ENCODE data around the gene TOX3.

The TOX3 gene

DNA sequence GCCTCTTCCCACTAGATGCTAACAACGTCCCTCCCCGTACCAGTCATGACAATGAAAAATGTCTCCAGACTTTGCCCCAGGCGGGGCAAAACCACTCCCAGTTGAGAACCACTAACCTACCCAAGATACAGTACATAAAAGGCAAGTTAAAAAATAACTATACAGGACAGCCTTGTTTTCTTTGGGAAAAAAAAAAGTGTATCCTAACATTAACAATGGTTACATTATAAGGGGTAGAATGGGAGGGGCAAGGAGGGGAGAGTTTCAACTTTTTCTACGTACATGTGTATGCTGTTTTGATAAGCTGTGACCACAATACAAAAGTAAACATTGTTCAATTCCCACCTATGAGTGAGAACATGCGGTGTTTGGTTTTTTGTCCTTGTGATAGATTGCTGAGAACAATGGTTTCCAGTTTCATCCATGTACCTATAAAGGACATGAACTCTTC is 94.9 kb downstream of the TOX3 start:
- Histone ChIP-seq H3K9me3 (ENCODE audit: control insufficient read depth, insufficient read depth, low read length) (no peaks in the 10 kb centered on the region), H3K27ac (ENCODE audit: low read depth, low read length) (no peak overlapping the region), H3K27me3 (ENCODE audit: control insufficient read depth, insufficient read depth, low read length) (no peaks in the 10 kb centered on the region), H3K36me3 (ENCODE audit: control insufficient read depth, insufficient read depth, low read length) (peaks cover 24% of the 10 kb centered on the region), H3K9ac (ENCODE audit: low read depth, low read length) (no peak overlapping the region), H3K4me1 (ENCODE audit: control insufficient read depth, insufficient read depth, low read length) (peaks cover 21% of the 10 kb centered on the region), H3K4me3 (ENCODE audit: low read depth, low read length) (no peak overlapping the region)

DNA sequence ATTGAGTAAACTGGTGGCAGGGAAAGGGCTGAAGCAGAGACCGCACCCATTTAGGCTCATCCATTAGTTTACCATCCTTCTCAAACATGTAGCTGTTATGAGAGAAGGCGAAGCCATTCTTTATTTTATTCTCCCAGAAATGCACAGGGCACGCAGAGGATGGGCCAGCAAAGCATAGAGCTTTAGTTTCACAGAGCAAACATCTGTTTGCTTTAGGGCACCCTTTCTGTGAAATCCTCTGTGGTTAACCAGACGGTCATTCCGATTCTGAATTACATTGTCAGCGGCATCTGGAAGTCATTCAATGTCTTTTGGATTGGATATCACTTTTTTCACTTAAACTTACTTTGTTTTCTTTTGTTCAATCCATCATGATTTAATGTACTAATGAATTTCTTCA is 96.0 kb downstream of the TOX3 start:
- H3K9me3 ChIP-seq (ENCODE audit: control insufficient read depth, insufficient read depth, low read length), result no peaks in the 10 kb centered on the region
- H3K4me3 ChIP-seq (ENCODE audit: low read depth, low read length), result no peak overlapping the region
- H3K4me1 ChIP-seq (ENCODE audit: control insufficient read depth, insufficient read depth, low read length), result peaks cover 25% of the 10 kb centered on the region
- H3K27me3 ChIP-seq (ENCODE audit: control insufficient read depth, insufficient read depth, low read length), result no peaks in the 10 kb centered on the region
- peaks cover 24% of the 10 kb centered on the region for H3K36me3 ChIP-seq (ENCODE audit: control insufficient read depth, insufficient read depth, low read length)
- no peak overlapping the region for H3K9ac ChIP-seq (ENCODE audit: low read depth, low read length)
- no peak overlapping the region for H3K27ac ChIP-seq (ENCODE audit: low read depth, low read length)

DNA sequence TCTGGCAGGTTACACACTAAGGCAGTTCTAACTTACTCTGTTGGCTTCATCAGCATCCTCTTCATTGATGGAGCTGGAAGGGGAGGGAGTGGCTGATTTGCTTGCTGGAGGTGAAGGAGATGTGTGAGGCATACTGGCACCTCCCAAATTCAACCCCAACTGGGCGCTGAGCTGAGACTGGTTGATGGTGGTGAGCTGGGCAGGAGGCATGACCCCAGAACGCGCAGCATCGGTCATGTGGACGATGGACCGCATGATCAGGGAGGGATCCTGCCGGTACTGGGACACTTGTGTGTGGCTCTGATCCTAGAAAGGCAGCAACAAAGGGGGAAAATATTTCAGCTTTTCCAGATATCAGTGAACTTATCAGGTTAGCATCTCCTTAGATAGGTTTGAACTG is 96.7 kb downstream of the TOX3 start:
- no peak overlapping the region for H3K4me3 ChIP-seq (ENCODE audit: low read depth, low read length)
- no peak overlapping the region for H3K9ac ChIP-seq (ENCODE audit: low read depth, low read length)
- H3K27me3 ChIP-seq (ENCODE audit: control insufficient read depth, insufficient read depth, low read length), result no peaks in the 10 kb centered on the region
- H3K4me1 ChIP-seq (ENCODE audit: control insufficient read depth, insufficient read depth, low read length), result peaks cover 32% of the 10 kb centered on the region
- H3K36me3 ChIP-seq (ENCODE audit: control insufficient read depth, insufficient read depth, low read length), result peaks cover 31% of the 10 kb centered on the region
- H3K27ac ChIP-seq (ENCODE audit: low read depth, low read length), result no peak overlapping the region
- no peaks in the 10 kb centered on the region for H3K9me3 ChIP-seq (ENCODE audit: control insufficient read depth, insufficient read depth, low read length)

DNA sequence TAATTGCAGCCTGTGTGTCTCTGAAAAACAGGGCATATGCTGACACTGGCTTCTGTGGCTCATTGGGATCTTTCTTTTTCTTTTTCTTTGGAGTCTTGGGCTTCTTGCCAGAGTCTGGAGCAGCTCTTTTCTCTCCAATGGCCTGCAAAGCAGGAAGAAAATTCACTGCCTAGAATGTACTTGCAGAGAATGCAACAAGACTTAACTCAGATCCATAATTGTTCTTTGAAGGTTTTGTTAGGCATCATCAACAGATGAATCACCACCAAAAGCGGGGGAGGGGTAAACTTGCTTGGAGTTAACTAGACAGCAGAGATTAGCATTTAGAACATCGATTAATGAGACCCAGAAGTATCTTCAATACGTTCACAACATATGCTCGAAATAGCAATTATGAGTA is 100.9 kb downstream of the TOX3 start:
- H3K36me3 ChIP-seq (ENCODE audit: control insufficient read depth, insufficient read depth, low read length), result peaks cover 65% of the 10 kb centered on the region
- peaks cover 35% of the 10 kb centered on the region for H3K4me1 ChIP-seq (ENCODE audit: control insufficient read depth, insufficient read depth, low read length)
- H3K27ac ChIP-seq (ENCODE audit: low read depth, low read length), result no peak overlapping the region
- H3K4me3 ChIP-seq (ENCODE audit: low read depth, low read length), result no peak overlapping the region
- H3K9ac ChIP-seq (ENCODE audit: low read depth, low read length), result no peak overlapping the region
- no peaks in the 10 kb centered on the region for H3K27me3 ChIP-seq (ENCODE audit: control insufficient read depth, insufficient read depth, low read length)
- H3K9me3 ChIP-seq (ENCODE audit: control insufficient read depth, insufficient read depth, low read length), result no peaks in the 10 kb centered on the region

DNA sequence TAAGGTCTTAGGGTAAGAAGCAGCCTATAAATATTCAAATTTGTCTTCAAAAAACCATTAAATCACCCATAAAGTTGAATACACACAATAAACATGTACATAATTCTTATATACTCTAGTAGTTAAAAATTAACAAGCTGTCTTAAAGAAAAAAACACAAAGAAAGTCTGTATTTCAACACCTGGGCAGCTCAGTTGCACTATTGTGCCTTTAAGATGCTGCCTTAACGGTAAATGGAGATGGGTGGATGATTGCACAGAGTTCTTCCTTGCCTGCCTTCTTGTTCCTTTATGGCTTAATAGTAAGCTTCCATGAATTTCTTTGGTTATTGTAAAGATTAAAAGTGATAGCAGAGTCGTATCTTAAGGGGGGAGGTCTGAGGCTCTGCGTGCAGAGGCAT is 105.1 kb downstream of the TOX3 start:
- H3K27me3 ChIP-seq (ENCODE audit: control insufficient read depth, insufficient read depth, low read length), result no peaks in the 10 kb centered on the region
- no peaks in the 10 kb centered on the region for H3K9me3 ChIP-seq (ENCODE audit: control insufficient read depth, insufficient read depth, low read length)
- H3K4me3 ChIP-seq (ENCODE audit: low read depth, low read length), result no peak overlapping the region
- H3K4me1 ChIP-seq (ENCODE audit: control insufficient read depth, insufficient read depth, low read length), result peaks cover 25% of the 10 kb centered on the region
- H3K27ac ChIP-seq (ENCODE audit: low read depth, low read length), result no peak overlapping the region
- no peak overlapping the region for H3K9ac ChIP-seq (ENCODE audit: low read depth, low read length)
- peaks cover 78% of the 10 kb centered on the region for H3K36me3 ChIP-seq (ENCODE audit: control insufficient read depth, insufficient read depth, low read length)

DNA sequence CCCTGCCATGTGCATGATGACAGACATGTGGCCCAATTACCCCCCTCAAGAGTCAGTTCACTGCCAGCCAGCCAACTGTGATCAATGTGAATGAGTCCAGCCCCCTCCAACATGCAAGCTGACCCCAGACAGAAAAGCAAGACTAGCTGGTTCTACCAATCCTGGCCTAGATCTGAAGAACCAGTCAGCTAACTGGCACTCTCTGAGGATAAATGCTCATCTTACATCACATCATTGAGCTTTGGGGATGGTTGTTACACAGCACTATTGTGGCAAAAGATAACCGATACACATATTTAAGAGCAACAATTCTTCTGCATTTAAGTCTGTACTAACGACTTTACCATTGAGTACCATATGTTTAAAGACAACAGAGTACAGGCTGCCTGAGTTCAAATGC is 106.7 kb downstream of the TOX3 start:
- H3K27ac ChIP-seq (ENCODE audit: low read depth, low read length), result no peak overlapping the region
- peaks cover 20% of the 10 kb centered on the region for H3K4me1 ChIP-seq (ENCODE audit: control insufficient read depth, insufficient read depth, low read length)
- H3K9me3 ChIP-seq (ENCODE audit: control insufficient read depth, insufficient read depth, low read length), result no peaks in the 10 kb centered on the region
- no peak overlapping the region for H3K4me3 ChIP-seq (ENCODE audit: low read depth, low read length)
- no peaks in the 10 kb centered on the region for H3K27me3 ChIP-seq (ENCODE audit: control insufficient read depth, insufficient read depth, low read length)
- no peak overlapping the region for H3K9ac ChIP-seq (ENCODE audit: low read depth, low read length)
- peaks cover 71% of the 10 kb centered on the region for H3K36me3 ChIP-seq (ENCODE audit: control insufficient read depth, insufficient read depth, low read length)

DNA sequence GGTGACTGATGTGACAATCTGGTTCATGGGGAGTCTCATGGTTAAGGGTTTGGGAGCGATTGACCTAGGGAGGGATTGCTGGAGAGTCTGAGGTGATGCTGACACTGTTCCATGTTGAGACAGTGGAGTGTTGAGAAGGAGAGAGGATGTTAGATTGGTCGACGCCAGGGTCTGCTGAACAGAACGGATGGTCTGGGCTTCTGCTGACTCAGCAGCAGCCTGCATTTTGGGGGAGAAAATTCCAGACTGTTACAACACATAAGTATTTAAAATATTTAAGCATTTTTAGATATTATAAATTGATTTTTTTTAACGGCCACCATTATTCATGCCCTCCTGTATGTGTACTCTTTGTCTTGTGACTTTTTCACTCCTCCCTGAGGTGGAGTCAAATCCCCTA is 107.2 kb downstream of the TOX3 start:
- no peaks in the 10 kb centered on the region for H3K27me3 ChIP-seq (ENCODE audit: control insufficient read depth, insufficient read depth, low read length)
- H3K9me3 ChIP-seq (ENCODE audit: control insufficient read depth, insufficient read depth, low read length), result no peaks in the 10 kb centered on the region
- H3K4me3 ChIP-seq (ENCODE audit: low read depth, low read length), result no peak overlapping the region
- no peak overlapping the region for H3K27ac ChIP-seq (ENCODE audit: low read depth, low read length)
- peaks cover 20% of the 10 kb centered on the region for H3K4me1 ChIP-seq (ENCODE audit: control insufficient read depth, insufficient read depth, low read length)
- peaks cover 66% of the 10 kb centered on the region for H3K36me3 ChIP-seq (ENCODE audit: control insufficient read depth, insufficient read depth, low read length)
- no peak overlapping the region for H3K9ac ChIP-seq (ENCODE audit: low read depth, low read length)

DNA sequence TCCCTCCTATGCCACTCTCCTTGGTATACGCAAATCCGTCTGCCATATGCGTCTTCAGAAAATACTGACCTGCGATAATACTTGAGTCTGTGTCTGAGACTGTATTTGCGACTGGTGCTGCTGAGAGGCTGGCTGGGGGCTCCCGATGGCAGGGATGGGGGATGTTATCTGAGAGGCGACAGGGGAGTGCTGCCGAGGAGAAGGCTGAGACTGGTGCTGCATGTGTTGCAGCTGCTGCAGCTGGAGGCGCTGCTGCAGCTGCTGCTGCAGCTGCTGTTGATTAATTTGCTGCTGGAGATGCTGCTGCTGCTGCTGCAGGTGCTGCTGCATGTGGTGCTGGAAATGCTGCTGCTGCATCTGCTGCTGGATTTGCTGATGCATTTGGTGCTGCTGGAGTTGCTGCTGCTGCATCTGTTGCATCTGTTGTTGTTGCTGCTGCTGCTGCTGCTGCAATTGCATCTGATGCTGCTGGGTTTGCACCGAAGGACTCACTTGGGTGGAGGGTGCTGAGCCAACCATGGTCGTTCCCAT is 107.7 kb downstream of the TOX3 start:
- H3K9me3 ChIP-seq (ENCODE audit: control insufficient read depth, insufficient read depth, low read length), result no peaks in the 10 kb centered on the region
- peaks cover 17% of the 10 kb centered on the region for H3K4me1 ChIP-seq (ENCODE audit: control insufficient read depth, insufficient read depth, low read length)
- H3K4me3 ChIP-seq (ENCODE audit: low read depth, low read length), result no peak overlapping the region
- H3K27ac ChIP-seq (ENCODE audit: low read depth, low read length), result no peak overlapping the region
- H3K27me3 ChIP-seq (ENCODE audit: control insufficient read depth, insufficient read depth, low read length), result no peaks in the 10 kb centered on the region
- no peak overlapping the region for H3K9ac ChIP-seq (ENCODE audit: low read depth, low read length)
- H3K36me3 ChIP-seq (ENCODE audit: control insufficient read depth, insufficient read depth, low read length), result peaks cover 62% of the 10 kb centered on the region

DNA sequence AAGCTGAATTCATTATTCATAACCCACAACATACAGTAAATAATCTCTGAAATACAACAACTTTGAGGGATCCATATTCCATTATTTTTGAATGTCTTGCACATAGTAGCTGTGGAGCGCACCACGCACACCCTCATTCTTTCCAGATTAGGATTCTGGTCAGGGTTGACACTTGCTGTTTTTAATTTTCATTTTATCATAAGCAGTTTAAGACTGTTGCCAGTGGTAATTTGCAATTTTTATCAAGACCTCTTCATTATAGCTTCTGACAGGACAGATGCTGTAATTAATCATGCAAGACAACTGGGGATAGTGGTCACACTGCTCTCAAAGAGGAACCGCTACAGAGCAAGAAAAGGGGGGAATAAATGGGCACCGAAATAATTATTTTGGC is 109.7 kb downstream of the TOX3 start:
- Histone ChIP-seq H3K27me3 (ENCODE audit: control insufficient read depth, insufficient read depth, low read length) (no peaks in the 10 kb centered on the region), H3K36me3 (ENCODE audit: control insufficient read depth, insufficient read depth, low read length) (peaks cover 43% of the 10 kb centered on the region), H3K9me3 (ENCODE audit: control insufficient read depth, insufficient read depth, low read length) (no peaks in the 10 kb centered on the region), H3K9ac (ENCODE audit: low read depth, low read length) (no peak overlapping the region), H3K4me3 (ENCODE audit: low read depth, low read length) (no peak overlapping the region), H3K4me1 (ENCODE audit: control insufficient read depth, insufficient read depth, low read length) (peaks cover 20% of the 10 kb centered on the region), H3K27ac (ENCODE audit: low read depth, low read length) (no peak overlapping the region)

DNA sequence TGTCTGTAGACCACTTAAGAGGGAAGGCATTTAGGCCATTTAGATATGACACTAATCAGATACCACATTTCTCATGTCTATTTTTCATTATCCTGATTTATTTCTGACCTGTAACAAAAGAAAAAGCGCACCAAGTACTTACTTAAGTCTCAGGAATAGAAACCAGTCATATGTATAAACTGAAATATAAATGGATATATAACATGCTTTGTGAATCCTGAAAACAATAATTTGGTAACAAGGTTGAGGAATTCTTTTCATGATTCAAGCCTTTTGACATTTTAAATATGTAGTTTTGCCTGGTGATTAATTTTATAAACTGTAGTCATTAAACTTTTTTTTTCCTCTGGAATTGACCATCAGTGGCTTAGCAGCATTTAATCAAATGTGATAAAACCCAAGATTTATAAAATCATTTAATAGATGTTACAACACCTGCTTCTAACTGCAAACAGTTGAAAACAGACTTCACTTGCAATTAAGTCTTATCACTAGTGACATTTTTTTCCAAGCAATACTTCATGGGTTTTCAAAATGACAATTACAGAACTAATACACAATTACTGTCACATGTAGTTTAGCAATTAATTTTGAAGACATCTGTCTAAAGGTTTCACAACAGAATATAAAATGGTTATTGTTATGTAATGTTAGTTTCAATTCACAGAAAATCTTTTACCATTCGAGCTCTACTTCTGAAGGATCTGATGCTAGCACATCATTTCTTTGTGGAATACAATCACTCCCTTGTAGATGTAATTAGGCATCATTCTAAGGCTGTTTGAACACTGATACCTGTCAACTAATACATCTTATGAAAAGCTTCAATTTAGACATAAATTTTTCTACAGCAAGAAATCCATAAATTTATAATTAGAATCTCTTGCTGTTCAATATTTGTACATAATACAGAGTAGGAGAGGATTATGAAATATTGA is 110.3 kb downstream of the TOX3 start:
- H3K27me3 ChIP-seq (ENCODE audit: control insufficient read depth, insufficient read depth, low read length), result no peaks in the 10 kb centered on the region
- peaks cover 20% of the 10 kb centered on the region for H3K4me1 ChIP-seq (ENCODE audit: control insufficient read depth, insufficient read depth, low read length)
- no peaks in the 10 kb centered on the region for H3K9me3 ChIP-seq (ENCODE audit: control insufficient read depth, insufficient read depth, low read length)
- no peak overlapping the region for H3K4me3 ChIP-seq (ENCODE audit: low read depth, low read length)
- no peak overlapping the region for H3K27ac ChIP-seq (ENCODE audit: low read depth, low read length)
- no peak overlapping the region for H3K9ac ChIP-seq (ENCODE audit: low read depth, low read length)
- H3K36me3 ChIP-seq (ENCODE audit: control insufficient read depth, insufficient read depth, low read length), result peaks cover 37% of the 10 kb centered on the region

DNA sequence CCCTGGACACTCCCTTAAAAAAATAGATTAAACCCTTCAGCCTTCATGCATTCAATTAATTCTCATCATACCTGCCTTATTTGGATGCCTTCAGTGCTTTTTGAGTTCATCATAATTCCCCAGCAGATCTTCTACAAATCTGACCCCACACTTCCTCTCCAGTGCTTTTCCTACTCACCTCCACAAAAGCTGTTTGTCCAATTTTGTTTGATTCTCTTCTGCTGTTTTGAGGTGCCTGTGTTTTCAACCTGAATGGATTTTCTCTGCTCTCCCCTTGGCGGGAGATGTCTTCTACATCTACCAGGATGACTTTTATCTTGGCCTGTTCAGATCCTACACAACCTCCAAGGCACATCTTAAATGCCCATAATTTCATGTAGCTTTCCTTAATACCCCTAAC is 112.7 kb downstream of the TOX3 start:
- Histone ChIP-seq H3K4me3 (ENCODE audit: low read depth, low read length) (no peak overlapping the region), H3K9ac (ENCODE audit: low read depth, low read length) (no peak overlapping the region), H3K4me1 (ENCODE audit: control insufficient read depth, insufficient read depth, low read length) (peaks cover 20% of the 10 kb centered on the region), H3K9me3 (ENCODE audit: control insufficient read depth, insufficient read depth, low read length) (no peaks in the 10 kb centered on the region), H3K27ac (ENCODE audit: low read depth, low read length) (no peak overlapping the region), H3K27me3 (ENCODE audit: control insufficient read depth, insufficient read depth, low read length) (no peaks in the 10 kb centered on the region), H3K36me3 (ENCODE audit: control insufficient read depth, insufficient read depth, low read length) (peaks cover 16% of the 10 kb centered on the region)
